Measurements from ENCODE around the gene CNEP1R1. TPM values are rescaled to one million over a fixed set of nuclear protein-coding genes. Genes with fewer than 3 reads are reported as not detected.

Gene CNEP1R1
- total RNA-seq, 4 donors from 2014 or later, result 11.2 to 18.7 (median 14.2) TPM

DNA sequence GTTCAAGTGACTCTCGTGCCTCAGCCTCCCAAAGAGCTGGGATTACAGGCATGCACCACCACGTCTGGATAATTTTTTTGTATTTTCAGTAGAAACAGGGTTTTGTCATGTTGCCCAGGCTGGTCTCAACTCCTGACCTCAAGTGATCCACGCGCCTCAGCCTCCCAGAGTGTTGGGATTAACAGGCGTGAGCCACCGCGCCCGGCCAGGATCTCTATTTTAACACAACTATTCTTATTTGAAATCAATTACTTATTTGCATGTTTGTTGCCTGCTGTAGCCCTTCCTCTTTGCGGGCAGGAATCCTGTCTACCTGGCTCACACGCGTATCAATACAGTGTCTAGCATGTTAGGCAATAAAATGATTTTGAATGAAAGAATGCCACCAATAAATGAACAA is 818 bp upstream of the CNEP1R1 start:
- intact Hi-C loops (cut with DNase I), result loop anchor here (2.0 to 10.0 kb wide), 4 partner anchors 43 to 771 kb away; no protein-coding TSS in a partner anchor

DNA sequence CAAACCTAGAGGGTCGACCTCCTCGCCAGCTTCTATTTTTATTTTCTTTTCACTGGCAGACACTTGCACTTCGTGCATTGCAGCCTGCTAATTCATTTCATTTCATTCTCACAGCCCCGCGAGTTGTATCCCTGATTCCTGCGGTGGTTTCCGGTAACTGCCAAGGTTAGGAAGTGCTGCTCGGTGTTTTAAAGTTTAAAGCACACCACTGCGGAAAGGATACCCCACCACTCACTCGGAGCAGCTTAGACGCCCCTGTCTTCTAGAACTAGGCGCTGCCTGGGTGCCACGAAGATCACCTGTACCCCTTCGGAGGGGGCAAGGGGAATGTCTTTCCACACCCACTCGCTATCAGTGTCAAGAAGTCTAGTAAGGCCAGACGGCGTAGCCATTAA is 509 bp downstream of the CNEP1R1 start:
- WGBS, result under 1% methylated on average over 17 of the region's 17 CpGs
- Histone ChIP-seq H3K27me3 (no peaks in the 10 kb centered on the region), H3K36me3 (peaks cover 0 to 18% (median 8%) of the 10 kb centered on the region in 4 donors), H3K27ac (replicated peaks in 1 of 4) (peak overlapping the region; percentile 79 to 89 (median 86)), H3K4me1 (peaks cover 23 to 39% (median 33%) of the 10 kb centered on the region in 4 donors), H3K9me3 (no peaks in the 10 kb centered on the region), H3K4me3 (peak overlapping the region; percentile 77 to 99 (median 94))
- intact Hi-C loops (cut with DNase I), result loop anchor here (2.0 to 10.0 kb wide), 5 partner anchors 41 to 769 kb away; partner anchors contain the start of gene TENT4B
- no peak for DNase-seq (ENCODE audit: extremely low spot score)
- no peak for TF ChIP-seq POLR2AphosphoS5 (IDR thresholded peaks at IDR 0.05)
- TF ChIP-seq, protein P1, sequence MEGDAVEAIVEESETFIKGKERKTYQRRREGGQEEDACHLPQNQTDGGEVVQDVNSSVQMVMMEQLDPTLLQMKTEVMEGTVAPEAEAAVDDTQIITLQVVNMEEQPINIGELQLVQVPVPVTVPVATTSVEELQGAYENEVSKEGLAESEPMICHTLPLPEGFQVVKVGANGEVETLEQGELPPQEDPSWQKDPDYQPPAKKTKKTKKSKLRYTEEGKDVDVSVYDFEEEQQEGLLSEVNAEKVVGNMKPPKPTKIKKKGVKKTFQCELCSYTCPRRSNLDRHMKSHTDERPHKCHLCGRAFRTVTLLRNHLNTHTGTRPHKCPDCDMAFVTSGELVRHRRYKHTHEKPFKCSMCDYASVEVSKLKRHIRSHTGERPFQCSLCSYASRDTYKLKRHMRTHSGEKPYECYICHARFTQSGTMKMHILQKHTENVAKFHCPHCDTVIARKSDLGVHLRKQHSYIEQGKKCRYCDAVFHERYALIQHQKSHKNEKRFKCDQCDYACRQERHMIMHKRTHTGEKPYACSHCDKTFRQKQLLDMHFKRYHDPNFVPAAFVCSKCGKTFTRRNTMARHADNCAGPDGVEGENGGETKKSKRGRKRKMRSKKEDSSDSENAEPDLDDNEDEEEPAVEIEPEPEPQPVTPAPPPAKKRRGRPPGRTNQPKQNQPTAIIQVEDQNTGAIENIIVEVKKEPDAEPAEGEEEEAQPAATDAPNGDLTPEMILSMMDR (IDR thresholded peaks at IDR 0.05), result no peak
- TF ChIP-seq POLR2A (IDR thresholded peaks at IDR 0.05; ENCODE audit: low read depth), result no peak
- no peak for TF ChIP-seq EP300 (IDR thresholded peaks at IDR 0.05)

More for the DNA sequence above, 818 bp upstream of the CNEP1R1 start:
- no peak overlapping the region for H3K27ac ChIP-seq (replicated peaks in 1 of 4)
- DNase-seq (ENCODE audit: extremely low spot score), result no peak
- TF ChIP-seq POLR2AphosphoS5 (IDR thresholded peaks at IDR 0.05) (no peak), EP300 (IDR thresholded peaks at IDR 0.05) (no peak), POLR2A (IDR thresholded peaks at IDR 0.05; ENCODE audit: low read depth) (no peak)
- TF ChIP-seq, protein P1 (IDR thresholded peaks at IDR 0.05), result no peak
- H3K9me3 ChIP-seq, result no peaks in the 10 kb centered on the region
- H3K36me3 ChIP-seq, result peaks cover 0 to 5% (median under 1%) of the 10 kb centered on the region in 4 donors
- WGBS, result 89% methylated on average over 11 of the region's 11 CpGs
- H3K4me1 ChIP-seq, result peaks cover 23 to 38% (median 31%) of the 10 kb centered on the region in 4 donors
- no peaks in the 10 kb centered on the region for H3K27me3 ChIP-seq
- H3K4me3 ChIP-seq, result no peak overlapping the region

DNA sequence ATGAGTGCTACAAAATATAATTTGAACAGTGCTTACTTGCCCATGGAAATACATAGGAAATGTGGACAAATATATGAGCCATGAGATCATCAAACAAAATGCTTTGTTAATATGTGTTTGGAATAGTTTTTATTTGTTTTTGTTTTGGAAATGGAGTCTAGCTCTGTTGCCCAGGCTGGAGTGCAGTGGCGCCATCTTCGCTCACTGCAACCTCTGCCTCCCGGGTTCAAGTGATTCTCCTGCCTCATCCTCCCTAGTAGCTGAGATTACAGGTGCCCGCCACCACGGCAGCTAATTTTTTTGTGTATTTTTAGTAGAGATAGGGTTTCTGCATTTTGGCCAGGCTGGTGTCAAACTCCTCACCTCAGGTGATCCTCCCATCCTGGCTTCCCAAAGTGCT is 2.8 kb downstream of the CNEP1R1 start:
- intact Hi-C loops (cut with DNase I), result loop anchor here (5.0 to 10.0 kb wide), 3 partner anchors 124 to 767 kb away; partner anchors contain the start of gene TENT4B
- TF ChIP-seq POLR2AphosphoS5 (IDR thresholded peaks at IDR 0.05), result no peak
- no peak for TF ChIP-seq POLR2A (IDR thresholded peaks at IDR 0.05; ENCODE audit: low read depth)
- no peak for TF ChIP-seq EP300 (IDR thresholded peaks at IDR 0.05)
- TF ChIP-seq, protein P1 (IDR thresholded peaks at IDR 0.05), result no peak
- H3K4me3 ChIP-seq, result no peak overlapping the region
- DNase-seq (ENCODE audit: extremely low spot score), result no peak
- no peaks in the 10 kb centered on the region for H3K27me3 ChIP-seq
- no peak overlapping the region for H3K27ac ChIP-seq (replicated peaks in 1 of 4)
- H3K9me3 ChIP-seq, result no peaks in the 10 kb centered on the region
- 100% methylated on average over 5 of the region's 5 CpGs for WGBS
- H3K4me1 ChIP-seq, result peaks cover 23 to 39% (median 33%) of the 10 kb centered on the region in 4 donors
- peaks cover 5 to 41% (median 20%) of the 10 kb centered on the region in 4 donors for H3K36me3 ChIP-seq

DNA sequence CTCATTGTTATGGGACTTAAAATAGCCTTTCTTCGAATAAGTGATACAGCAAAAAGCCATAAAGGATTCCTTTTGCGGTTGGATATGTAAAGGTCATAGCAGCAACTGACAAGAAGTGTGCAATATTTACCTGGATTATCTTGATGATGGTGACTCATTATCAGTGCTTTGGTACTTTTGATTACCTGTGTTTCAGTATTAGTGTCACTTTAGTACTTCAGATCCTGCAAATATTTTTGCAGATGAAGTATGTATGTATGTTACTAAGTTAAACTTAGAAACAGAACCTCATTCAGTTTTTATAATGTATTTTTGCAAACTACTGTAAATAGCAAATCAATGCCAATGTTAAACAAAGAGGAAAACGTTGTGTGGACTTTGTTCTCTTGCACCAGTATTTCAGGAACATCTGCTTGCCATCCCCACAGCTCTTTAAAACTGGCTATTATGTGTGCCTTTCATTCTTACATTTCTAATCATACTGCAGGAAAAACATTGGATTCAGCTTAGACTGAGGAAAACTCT is 10.5 kb downstream of the CNEP1R1 start:
- no peak for DNase-seq (ENCODE audit: extremely low spot score)
- Histone ChIP-seq H3K4me3 (no peak overlapping the region), H3K27ac (replicated peaks in 1 of 4) (no peak overlapping the region), H3K9me3 (no peaks in the 10 kb centered on the region), H3K36me3 (peaks cover 5 to 71% (median 55%) of the 10 kb centered on the region in 4 donors), H3K4me1 (no peaks in the 10 kb centered on the region), H3K27me3 (no peaks in the 10 kb centered on the region)
- WGBS, result 72% methylated on average over 3 of the region's 3 CpGs
- TF ChIP-seq POLR2A (IDR thresholded peaks at IDR 0.05; ENCODE audit: low read depth), result no peak
- TF ChIP-seq, protein P1 (IDR thresholded peaks at IDR 0.05), result no peak
- no peak for TF ChIP-seq EP300 (IDR thresholded peaks at IDR 0.05)
- no peak for TF ChIP-seq POLR2AphosphoS5 (IDR thresholded peaks at IDR 0.05)
- intact Hi-C loops (cut with DNase I), result no loop called here

Measured in esophagus muscularis mucosa (tissue), 4 donors.